Right ventricle myocardium inferior (tissue), 1 donor: ENCODE results near the gene SLC6A9. TPM values are rescaled to one million over a fixed set of nuclear protein-coding genes. Genes with fewer than 3 reads are reported as not detected.

Experiments
- ATAC-seq: fragments of 200-7000 bp; cut with Tn5 transposase; one replicate; pipeline ENCODE4 v1.9.1; 2020; ENCODE audit warnings: mild to moderate bottlenecking, moderate library complexity
- DNase-seq: peaks from one replicate; pipeline ENCODE4 v3.0.0; 2021; ENCODE audit errors: missing footprints
- intact Hi-C: fragments of 100-400 bp; cut with DNase I; formaldehyde crosslinking; loops from one replicate; pipeline ENCODE4 v1.11.0; 2022
- total RNA-seq: library from RNA; stranded (reverse); fragmentation: NEBNext Ultra II Directional; extraction: Animal tissue kit (Norgen Biotek cat#: 25700); gene quantifications from one replicate; pipeline ENCODE4 v1.2.1, GENCODE V29; 2021
- donor health status: DM: no; HTN: yes; CAD: no; lungs with severe emphysema.

The SLC6A9 gene
- total RNA-seq, 1 donor from 2014 or later: 1.5 TPM

- intact Hi-C loops: no loop called here
- ATAC-seq: no peak
- peak; percentile 55 for DNase-seq
Measured at GRCh38 chr1:43979261-43979527, 52.1 kb downstream of the SLC6A9 start.

- intact Hi-C loops: no loop called here
- ATAC-seq (no peak), DNase-seq (peak; percentile 75)
Measured at GRCh38 chr1:43978551-43979260, 52.6 kb downstream of the SLC6A9 start, which contains the start of gene B4GALT2. B4GALT2 (plus strand) TSS chr1:43979210; CDS start chr1:43981161, 1,951 bp downstream.

GRCh38 chr1:43978264-43978550 lies 53.1 kb downstream of the SLC6A9 start:
- ATAC-seq (no peak), DNase-seq (peak; percentile 18)
- intact Hi-C loops: no loop called here

GRCh38 chr1:43977376-43978263 lies 53.6 kb downstream of the SLC6A9 start:
- no peak for DNase-seq
- no peak for ATAC-seq
- intact Hi-C loops: no loop called here

DNA sequence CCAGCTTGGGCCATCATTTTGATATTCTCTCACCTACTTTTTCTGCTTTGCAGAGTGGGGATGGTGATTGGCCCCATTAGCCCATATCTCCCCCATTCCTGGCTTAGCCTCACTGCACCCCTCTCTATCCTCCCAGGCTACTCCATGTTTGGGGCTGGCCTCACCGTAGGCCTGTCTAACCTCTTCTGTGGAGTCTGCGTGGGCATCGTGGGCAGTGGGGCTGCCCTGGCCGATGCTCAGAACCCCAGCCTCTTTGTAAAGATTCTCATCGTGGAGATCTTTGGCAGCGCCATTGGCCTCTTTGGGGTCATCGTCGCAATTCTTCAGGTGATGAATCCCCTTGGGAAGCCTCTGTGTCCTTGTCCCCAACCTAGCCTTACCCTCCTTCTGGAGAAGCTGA lies 54.4 kb downstream of the SLC6A9 start:
- intact Hi-C loops: no loop called here
- DNase-seq (peak; percentile 30), ATAC-seq (no peak)

GRCh38 chr1:43976045-43976444 lies 55.2 kb downstream of the SLC6A9 start:
- no peak for ATAC-seq
- DNase-seq: peak; percentile 37
- intact Hi-C loops: no loop called here

DNA sequence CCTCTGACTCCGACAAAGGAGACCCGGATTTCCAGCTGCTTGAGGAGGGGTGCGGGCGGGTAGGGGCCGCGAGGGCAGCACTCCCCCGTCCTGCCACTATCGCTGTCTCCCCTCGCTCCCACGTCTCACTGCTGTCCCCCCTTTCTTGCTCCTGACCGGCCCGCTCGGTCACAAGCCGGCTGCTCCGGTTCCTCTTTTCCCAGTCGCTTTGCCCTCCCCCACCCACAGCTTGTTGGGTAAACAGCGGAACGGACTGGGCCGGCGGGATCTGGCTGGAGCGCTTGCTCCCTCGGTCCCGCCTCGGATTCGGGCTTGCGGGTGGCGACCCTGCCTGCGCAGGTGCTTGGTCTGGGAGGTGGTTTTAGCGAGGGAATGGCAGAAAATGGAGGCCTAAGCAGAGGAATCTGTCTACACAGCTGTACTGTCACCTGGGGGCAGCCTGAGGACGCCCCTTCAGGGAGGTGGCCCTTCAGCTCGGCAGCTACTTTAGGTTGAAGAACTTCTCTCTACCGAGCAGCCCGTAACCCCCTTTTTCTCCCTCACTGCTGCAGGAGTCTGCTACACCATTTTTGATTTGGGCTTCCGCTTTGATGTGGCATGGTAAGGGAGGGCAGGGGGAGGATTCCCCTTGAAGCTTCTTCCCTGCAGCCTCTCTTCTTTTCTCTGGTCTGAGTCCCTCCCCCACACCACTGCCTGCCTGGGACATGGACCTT lies 55.9 kb downstream of the SLC6A9 start:
- ATAC-seq: peak; percentile 14
- peak; percentile 88 for DNase-seq
- intact Hi-C loops: no loop called here

DNA sequence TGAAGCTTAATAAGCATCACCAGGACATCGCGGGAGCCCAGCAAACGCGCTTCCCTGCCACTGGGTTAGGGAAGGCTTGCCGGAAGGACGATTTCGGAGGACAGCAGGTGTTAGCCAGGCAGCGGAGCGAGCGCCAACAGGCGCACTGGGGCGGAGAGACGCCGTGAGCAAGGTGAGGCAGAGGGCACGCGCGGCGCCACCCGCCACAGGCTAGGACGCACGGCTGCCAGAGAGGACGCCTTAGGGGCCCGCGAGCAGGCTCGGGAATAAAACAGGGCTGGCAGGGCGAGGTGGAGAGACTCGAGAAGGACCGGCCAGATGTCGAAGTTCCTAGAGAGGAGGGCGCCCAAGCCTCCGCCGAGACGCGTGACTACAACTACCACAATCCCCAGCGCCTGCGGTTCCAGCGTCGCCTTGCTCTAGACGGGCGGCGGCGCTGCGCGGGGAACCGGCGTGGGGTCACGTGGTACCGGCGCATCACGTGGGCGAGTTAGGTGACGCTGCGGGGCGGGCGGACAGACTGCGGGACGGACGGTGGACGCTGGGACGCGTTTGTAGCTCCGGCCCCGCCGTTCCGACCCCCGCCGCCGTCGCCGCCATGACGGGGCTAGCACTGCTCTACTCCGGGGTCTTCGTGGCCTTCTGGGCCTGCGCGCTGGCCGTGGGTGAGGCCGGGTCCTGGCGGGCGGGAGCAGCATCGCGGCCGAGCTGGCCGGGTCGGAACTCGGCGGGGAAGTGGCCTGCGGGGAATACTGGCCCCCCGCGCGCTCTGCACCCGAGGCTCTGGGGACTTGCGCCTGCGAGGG lies 56.6 kb downstream of the SLC6A9 start, which contains the start of gene ATP6V0B:
Gene ATP6V0B (plus strand): TSS at position 518 of the 806 bp plus-strand sequence. CDS start 81 bp downstream, at position 599.
- DNase-seq (peak; percentile 99), ATAC-seq (peak; percentile 91)
- intact Hi-C loops: loop anchor here (1.0 kb wide), 1 partner anchor 28 kb away; the partner anchor contains the start of gene IPO13

- intact Hi-C loops: loop anchor here (1.0 kb wide), 1 partner anchor 28 kb away; the partner anchor contains the start of gene IPO13
- ATAC-seq (no peak), DNase-seq (no peak)
Measured at GRCh38 chr1:43973981-43974442, 57.2 kb downstream of the SLC6A9 start.

DNA sequence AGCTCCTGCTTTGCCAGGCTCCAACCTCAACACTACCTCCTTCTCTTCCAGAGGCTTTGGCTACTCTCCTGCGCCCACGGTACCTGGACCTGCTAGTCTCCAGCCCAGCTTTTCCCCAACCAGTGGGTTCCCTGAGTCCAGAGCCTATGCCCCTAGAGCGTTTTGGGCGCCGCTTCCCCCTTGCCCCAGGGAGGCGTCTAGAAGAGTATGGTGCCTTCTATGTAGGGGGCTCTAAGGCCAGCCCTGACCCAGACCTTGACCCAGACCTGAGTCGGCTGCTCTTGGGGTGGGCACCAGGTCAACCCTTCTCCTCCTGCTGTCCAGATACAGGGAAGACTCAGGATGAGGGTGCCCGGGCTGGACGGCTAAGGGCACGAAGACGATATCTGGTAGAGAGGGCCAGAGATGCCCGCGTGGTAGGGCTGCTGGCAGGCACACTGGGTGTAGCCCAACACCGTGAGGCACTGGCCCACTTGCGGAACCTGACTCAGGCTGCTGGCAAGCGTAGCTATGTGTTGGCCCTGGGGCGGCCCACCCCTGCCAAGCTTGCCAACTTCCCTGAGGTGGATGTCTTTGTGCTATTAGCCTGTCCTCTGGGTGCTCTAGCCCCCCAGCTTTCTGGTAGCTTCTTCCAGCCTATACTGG lies 59.8 kb downstream of the SLC6A9 start:
- no peak for ATAC-seq
- intact Hi-C loops: no loop called here
- DNase-seq: no peak

GRCh38 chr1:43970911-43971310 lies 60.4 kb downstream of the SLC6A9 start:
- ATAC-seq (no peak), DNase-seq (no peak)
- intact Hi-C loops: no loop called here

DNA sequence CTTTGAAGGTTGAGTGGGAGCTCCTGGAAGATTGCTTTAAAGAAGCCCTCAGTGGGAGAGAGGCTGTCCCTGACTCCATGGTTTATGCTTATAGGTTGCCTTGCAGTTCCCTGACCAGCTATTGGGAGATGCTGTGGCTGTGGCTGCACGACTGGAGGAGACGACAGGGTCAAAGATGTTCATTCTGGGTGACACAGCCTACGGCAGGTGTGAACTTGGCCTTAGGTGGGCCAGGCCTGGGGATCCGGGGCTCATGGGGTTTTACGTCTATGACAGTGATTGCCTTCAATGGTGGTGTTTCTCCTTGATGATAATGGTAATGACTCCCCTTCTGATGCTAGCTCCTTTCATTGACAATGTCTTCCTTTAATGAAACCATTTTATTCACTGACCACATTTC lies 60.8 kb downstream of the SLC6A9 start:
- ATAC-seq: no peak
- no peak for DNase-seq
- intact Hi-C loops: no loop called here

GRCh38 chr1:43969746-43970466 lies 61.4 kb downstream of the SLC6A9 start, which contains the start of gene DPH2:
DPH2 (plus strand) TSS chr1:43970010; CDS start chr1:43970176, 166 bp downstream.
- intact Hi-C loops: no loop called here

GRCh38 chr1:43969416-43969745 lies 61.9 kb downstream of the SLC6A9 start:
- ATAC-seq: no peak
- DNase-seq: no peak
- intact Hi-C loops: no loop called here

More at GRCh38 chr1:43969746-43970466, 61.4 kb downstream of the SLC6A9 start, which contains the start of gene DPH2:
- ATAC-seq: peak; percentile 94
- peak; percentile 98 for DNase-seq

DNA sequence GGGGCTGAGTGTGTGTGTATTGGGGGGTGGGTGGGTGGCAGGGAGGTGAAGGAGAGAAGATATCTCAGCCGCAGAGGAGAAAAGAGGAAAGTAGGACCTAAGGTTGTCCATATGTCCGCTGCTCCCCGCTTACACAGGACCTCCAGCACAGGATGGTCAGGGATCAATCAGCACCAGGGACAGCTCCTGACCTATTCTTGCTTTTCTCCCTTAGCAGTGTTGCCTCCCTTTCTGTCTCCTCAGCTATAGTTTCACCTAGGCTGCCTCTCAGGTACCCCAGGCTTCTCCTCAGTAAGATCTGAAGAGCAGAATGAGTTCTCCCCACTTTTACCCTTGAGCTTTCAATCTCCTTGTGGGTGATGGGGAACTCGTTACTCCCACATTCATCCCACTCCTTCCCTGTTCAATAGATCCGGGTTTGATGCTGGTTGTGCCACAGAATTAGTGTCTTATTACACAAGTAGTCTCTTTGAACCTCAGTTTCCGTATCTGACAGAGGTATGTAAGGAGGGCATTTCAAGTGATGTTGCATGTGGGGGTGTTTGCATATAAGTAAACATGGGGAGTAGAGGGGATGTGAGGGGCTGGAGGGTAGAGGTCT lies 62.8 kb downstream of the SLC6A9 start:
- no peak for ATAC-seq
- DNase-seq: no peak
- intact Hi-C loops: no loop called here

GRCh38 chr1:43965316-43965715 lies 65.9 kb downstream of the SLC6A9 start:
- intact Hi-C loops: no loop called here
- DNase-seq (no peak), ATAC-seq (no peak)

DNA sequence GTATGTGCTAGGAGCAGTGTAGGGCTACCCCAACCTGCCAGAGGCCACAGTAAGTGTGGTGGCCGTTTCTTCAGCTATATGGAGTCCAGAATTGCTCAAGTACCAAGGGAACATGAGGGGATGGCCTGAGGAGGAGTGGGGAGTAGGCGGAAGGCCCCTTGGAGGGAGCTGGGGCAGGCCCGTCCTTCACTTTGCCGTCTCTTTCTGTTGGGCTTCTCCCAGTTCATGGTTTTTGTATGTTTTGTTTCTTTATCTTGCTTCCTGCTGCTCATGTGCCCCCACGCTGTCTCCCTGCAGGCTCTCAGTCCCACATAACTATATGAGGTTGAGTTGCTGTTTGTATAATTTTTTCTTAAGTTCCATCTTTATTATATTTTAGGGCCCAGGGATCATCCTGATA lies 67.4 kb downstream of the SLC6A9 start:
- ATAC-seq (no peak), DNase-seq (no peak)
- intact Hi-C loops: no loop called here
